Activated naive CD8-positive, alpha-beta T cell treated with anti-CD3 and anti-CD28 coated beads, Interleukin-2, amount 10 ng/mL, durations not matched to agents 7 days and 5 days (primary cell): Measurements from ENCODE around the gene MDN1. TPM values are rescaled to one million over a fixed set of nuclear protein-coding genes. Genes with fewer than 3 reads are reported as not detected.
"Not testable (repeated sequence)": the region's sequence is repeated elsewhere in the genome, so short reads cannot be mapped to it uniquely, and the experiment has no call there.

Experiments used
- ATAC-seq: fragments of 150-1000 bp; cut with Tn5 transposase; one replicate; pipeline ENCODE4 v1.10.0; 2021; ENCODE audit warnings: low read depth, moderate library complexity
- POLR2A ChIA-PET: fragments of 350-600 bp; sonication (Branson Sonifier 250); formaldehyde crosslinking; loops from one replicate; lab custom pipeline; 2021; ENCODE audit warnings: antibody characterized with exemption; lab: Charles Lee
- DNase-seq: peaks from one replicate; pipeline ENCODE4 v3.0.0; 2021
- H3K27ac Mint-ChIP-seq: one replicate; pipeline ENCODE4 v1.8.0; 2022; ENCODE audit warnings: mild to moderate bottlenecking, mixed read lengths
- H3K27me3 Mint-ChIP-seq: one replicate; pipeline ENCODE4 v1.8.0; 2022; ENCODE audit warnings: mild to moderate bottlenecking, moderate library complexity, mixed read lengths
- H3K36me3 Mint-ChIP-seq: one replicate; pipeline ENCODE4 v1.8.0; 2021; ENCODE audit warnings: mild to moderate bottlenecking, mixed read lengths
- H3K4me1 Mint-ChIP-seq: one replicate; pipeline ENCODE4 v1.8.0; 2021; ENCODE audit warnings: mixed read lengths
- H3K4me3 Mint-ChIP-seq: one replicate; pipeline ENCODE4 v1.8.0; 2022; ENCODE audit warnings: mild to moderate bottlenecking, moderate library complexity, mixed read lengths
- H3K9me3 Mint-ChIP-seq: one replicate; pipeline ENCODE4 v1.8.0; 2021; ENCODE audit warnings: mixed read lengths
- total RNA-seq, 2 experiments: library from RNA; stranded (reverse); gene quantifications; one replicate each; pipeline ENCODE4 v1.2.3, GENCODE V29; 2021

Gene MDN1
- total RNA-seq, 2 experiments from 2014 or later = 57.7 to 58.2 TPM

GRCh38 chr6:89799756-89800155 lies 19.8 kb downstream of the MDN1 start:
- no peak for ATAC-seq
- H3K27ac Mint-ChIP-seq = no peak overlapping the region
- POLR2A ChIA-PET = no interaction called here

GRCh38 chr6:89799096-89799495 lies 20.5 kb downstream of the MDN1 start:
- peaks cover 25% of the 10 kb centered on the region for H3K4me1 Mint-ChIP-seq
- H3K4me3 Mint-ChIP-seq = no peak overlapping the region
- no peak overlapping the region for H3K27ac Mint-ChIP-seq
- H3K36me3 Mint-ChIP-seq = peaks cover 34% of the 10 kb centered on the region
- POLR2A ChIA-PET = interaction anchor here (0.9 kb wide), 1 partner anchor 31 kb away, joined by 7 read pairs; the partner anchor contains the start of gene CASP8AP2
- no peaks in the 10 kb centered on the region for H3K27me3 Mint-ChIP-seq
- DNase-seq (no peak), ATAC-seq (no peak)
- no peaks in the 10 kb centered on the region for H3K9me3 Mint-ChIP-seq

More at GRCh38 chr6:89799756-89800155, 19.8 kb downstream of the MDN1 start:
- Mint-ChIP-seq H3K27me3 (no peaks in the 10 kb centered on the region), H3K36me3 (peaks cover 29% of the 10 kb centered on the region), H3K4me3 (no peak overlapping the region), H3K4me1 (peaks cover 18% of the 10 kb centered on the region), H3K9me3 (no peaks in the 10 kb centered on the region)
- no peak for DNase-seq

DNA sequence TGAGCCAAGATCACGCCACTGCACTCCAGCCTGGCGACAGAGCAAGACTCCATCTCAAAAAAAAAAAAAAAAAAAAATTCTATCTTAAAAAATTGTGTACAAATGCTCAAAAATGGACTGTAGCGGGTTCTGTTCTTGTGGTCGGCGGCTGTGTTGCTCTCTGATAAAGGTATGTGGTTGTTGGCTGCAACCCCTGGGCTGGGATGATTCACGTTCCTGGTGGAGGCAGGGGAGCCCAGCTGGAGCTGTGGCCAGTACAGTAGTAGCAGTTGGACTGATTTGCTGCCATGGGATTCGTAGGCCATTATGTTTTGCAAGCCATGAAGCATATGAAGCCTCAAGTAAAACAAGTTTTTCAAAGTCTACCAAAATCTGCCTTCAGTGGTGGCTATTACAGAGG lies 22.3 kb downstream of the MDN1 start:
- Mint-ChIP-seq H3K9me3 (no peaks in the 10 kb centered on the region), H3K4me1 (peaks cover 38% of the 10 kb centered on the region), H3K27ac (no peak overlapping the region), H3K36me3 (peaks cover 44% of the 10 kb centered on the region), H3K27me3 (no peaks in the 10 kb centered on the region), H3K4me3 (no peak overlapping the region)
- POLR2A ChIA-PET = interaction anchor here (1.0 kb wide), 1 partner anchor 22 kb away, joined by 3 read pairs; the partner anchor contains the start of gene MDN1
- DNase-seq (no peak), ATAC-seq (no peak)

- Mint-ChIP-seq H3K36me3 (peaks cover 40% of the 10 kb centered on the region), H3K4me3 (peak overlapping the region; percentile 87), H3K4me1 (peaks cover 33% of the 10 kb centered on the region), H3K27me3 (no peaks in the 10 kb centered on the region), H3K27ac (peak overlapping the region; percentile 98), H3K9me3 (no peaks in the 10 kb centered on the region)
- POLR2A ChIA-PET = interaction anchor here (1.4 to 2.9 kb wide), 2 partner anchors 26 to 35 kb away, joined by 9 to 12 read pairs; partner anchors contain the start of genes CASP8AP2 and MDN1
- peak; percentile 72 for ATAC-seq
- no peak for DNase-seq
Observed at GRCh38 chr6:89794324-89794723, 25.3 kb downstream of the MDN1 start.

GRCh38 chr6:89793586-89793985 lies 26.0 kb downstream of the MDN1 start:
- peak overlapping the region; percentile 98 for H3K27ac Mint-ChIP-seq
- no peak for DNase-seq
- H3K9me3 Mint-ChIP-seq = no peaks in the 10 kb centered on the region
- peaks cover 44% of the 10 kb centered on the region for H3K36me3 Mint-ChIP-seq
- H3K4me3 Mint-ChIP-seq = peak overlapping the region; percentile 87
- no peaks in the 10 kb centered on the region for H3K27me3 Mint-ChIP-seq
- ATAC-seq = no peak
- peaks cover 33% of the 10 kb centered on the region for H3K4me1 Mint-ChIP-seq
- POLR2A ChIA-PET = interaction anchor here (1.4 to 2.9 kb wide), 3 partner anchors 26 to 36 kb away, joined by 8 to 12 read pairs (median 9); partner anchors contain the start of genes CASP8AP2 and MDN1

GRCh38 chr6:89792881-89793280 lies 26.7 kb downstream of the MDN1 start:
- Mint-ChIP-seq H3K36me3 (peaks cover 45% of the 10 kb centered on the region), H3K27ac (peak overlapping the region; percentile 98), H3K4me3 (peak overlapping the region; percentile 87), H3K9me3 (no peaks in the 10 kb centered on the region), H3K4me1 (peaks cover 33% of the 10 kb centered on the region), H3K27me3 (no peaks in the 10 kb centered on the region)
- DNase-seq (no peak), ATAC-seq (peak; percentile 75)
- POLR2A ChIA-PET = interaction anchor here (0.8 to 2.9 kb wide), 3 partner anchors 27 to 713 kb away, joined by 3 to 12 read pairs (median 8); partner anchors contain the start of genes CASP8AP2, MDN1 and PNRC1

DNA sequence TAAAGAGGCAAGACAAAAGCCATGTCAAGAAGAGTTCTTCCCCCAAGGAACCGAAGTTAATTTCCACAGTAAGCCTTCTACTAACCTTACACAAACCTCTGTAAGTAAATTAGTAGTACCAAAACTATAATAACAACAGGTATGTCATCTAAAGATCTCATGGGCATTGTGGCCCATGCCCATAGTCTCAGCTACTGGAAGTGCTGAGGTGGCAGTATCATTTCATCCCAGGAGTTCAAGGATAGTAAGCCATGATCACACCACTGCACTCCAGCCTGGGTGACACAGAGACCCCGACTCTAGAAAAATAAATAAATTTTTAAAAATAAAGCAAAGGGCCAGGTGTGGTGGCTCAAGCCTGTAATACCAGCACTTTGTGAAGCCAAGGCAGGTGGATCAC lies 29.2 kb downstream of the MDN1 start:
- H3K4me1 Mint-ChIP-seq = peaks cover 28% of the 10 kb centered on the region
- no peaks in the 10 kb centered on the region for H3K27me3 Mint-ChIP-seq
- POLR2A ChIA-PET = no interaction called here
- no peak overlapping the region for H3K4me3 Mint-ChIP-seq
- DNase-seq = no peak
- no peak for ATAC-seq
- H3K27ac Mint-ChIP-seq = no peak overlapping the region
- peaks cover 40% of the 10 kb centered on the region for H3K36me3 Mint-ChIP-seq
- H3K9me3 Mint-ChIP-seq = no peaks in the 10 kb centered on the region

- Mint-ChIP-seq H3K36me3 (peaks cover 39% of the 10 kb centered on the region), H3K4me3 (no peak overlapping the region), H3K27ac (no peak overlapping the region), H3K27me3 (no peaks in the 10 kb centered on the region), H3K9me3 (no peaks in the 10 kb centered on the region), H3K4me1 (peaks cover 24% of the 10 kb centered on the region)
- ATAC-seq = no peak
- no peak for DNase-seq
- POLR2A ChIA-PET = no interaction called here
Observed at GRCh38 chr6:89789980-89790379, 29.6 kb downstream of the MDN1 start.

DNA sequence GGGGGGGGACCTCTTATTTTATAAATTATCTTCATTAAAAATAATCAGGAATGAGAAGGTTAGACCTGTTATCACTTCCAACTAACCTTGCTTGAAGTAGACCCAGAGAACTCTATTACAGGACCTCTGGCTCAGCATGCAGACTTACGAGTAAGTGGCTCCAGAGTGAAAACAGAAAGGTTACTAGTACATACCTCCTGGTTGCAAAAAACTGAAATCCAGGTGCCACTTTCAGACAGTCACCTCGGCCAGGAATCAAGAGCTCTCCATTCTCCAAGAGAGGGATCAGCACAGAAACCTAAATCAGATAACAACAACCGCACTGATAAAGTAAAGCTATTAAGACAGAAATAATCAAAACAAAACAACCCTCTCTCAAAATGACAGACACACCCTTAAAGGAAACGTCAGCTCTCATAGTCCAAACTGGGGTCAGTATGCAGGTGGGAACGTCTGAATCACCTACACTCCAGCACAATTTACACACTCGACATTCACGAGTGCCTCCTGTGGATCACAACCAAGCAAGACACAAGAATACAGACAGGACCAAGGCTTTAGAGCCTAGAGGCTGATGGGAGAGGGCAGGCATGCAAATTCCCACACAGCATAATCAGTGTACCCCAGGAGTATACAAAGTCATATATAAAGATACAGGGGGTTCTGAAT lies 31.8 kb downstream of the MDN1 start:
- no peak overlapping the region for H3K27ac Mint-ChIP-seq
- no peaks in the 10 kb centered on the region for H3K9me3 Mint-ChIP-seq
- no peaks in the 10 kb centered on the region for H3K27me3 Mint-ChIP-seq
- peaks cover 42% of the 10 kb centered on the region for H3K36me3 Mint-ChIP-seq
- peaks cover 3% of the 10 kb centered on the region for H3K4me1 Mint-ChIP-seq
- ATAC-seq (no peak), DNase-seq (no peak)
- POLR2A ChIA-PET = interaction anchor here (0.7 kb wide), 1 partner anchor 13 kb away, joined by 3 read pairs; no protein-coding TSS in a partner anchor
- no peak overlapping the region for H3K4me3 Mint-ChIP-seq

GRCh38 chr6:89786970-89787369 lies 32.6 kb downstream of the MDN1 start:
- Mint-ChIP-seq H3K27me3 (no peaks in the 10 kb centered on the region), H3K4me3 (no peak overlapping the region), H3K27ac (no peak overlapping the region), H3K36me3 (peaks cover 40% of the 10 kb centered on the region), H3K9me3 (no peaks in the 10 kb centered on the region), H3K4me1 (peaks cover 2% of the 10 kb centered on the region)
- no peak for DNase-seq
- ATAC-seq = no peak
- POLR2A ChIA-PET = interaction anchor here (0.7 kb wide), 1 partner anchor 12 kb away, joined by 3 read pairs; no protein-coding TSS in a partner anchor

DNA sequence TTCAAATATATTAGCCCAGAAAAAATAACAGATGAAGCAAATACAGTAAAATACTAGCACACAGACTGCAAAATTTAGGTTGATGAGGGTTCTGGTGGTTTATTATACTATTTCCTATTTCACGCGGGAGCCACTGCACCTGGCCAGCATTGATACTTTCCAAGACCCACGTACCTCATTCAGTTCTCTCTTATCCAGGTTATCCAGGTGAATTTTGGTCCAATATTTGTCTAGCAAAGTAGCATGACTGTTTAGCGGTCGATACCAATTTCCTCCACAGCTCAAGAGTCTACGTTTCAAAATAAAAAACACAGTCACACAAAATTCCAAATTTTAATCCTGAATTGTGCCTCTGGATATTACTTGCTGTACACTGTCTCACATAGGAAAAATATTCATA lies 34.8 kb downstream of the MDN1 start:
- Mint-ChIP-seq H3K9me3 (no peaks in the 10 kb centered on the region), H3K4me3 (no peak overlapping the region), H3K27ac (no peak overlapping the region), H3K27me3 (no peaks in the 10 kb centered on the region), H3K36me3 (peaks cover 49% of the 10 kb centered on the region), H3K4me1 (no peaks in the 10 kb centered on the region)
- DNase-seq = no peak
- no peak for ATAC-seq
- POLR2A ChIA-PET = no interaction called here

- H3K4me1 Mint-ChIP-seq, H3K27me3 Mint-ChIP-seq, POLR2A ChIA-PET, ATAC-seq, H3K27ac Mint-ChIP-seq, H3K9me3 Mint-ChIP-seq, DNase-seq, H3K4me3 Mint-ChIP-seq: not testable (repeated sequence)
- peaks cover 51% of the 10 kb centered on the region for H3K36me3 Mint-ChIP-seq
Observed at GRCh38 chr6:89783293-89783692, 36.3 kb downstream of the MDN1 start.

DNA sequence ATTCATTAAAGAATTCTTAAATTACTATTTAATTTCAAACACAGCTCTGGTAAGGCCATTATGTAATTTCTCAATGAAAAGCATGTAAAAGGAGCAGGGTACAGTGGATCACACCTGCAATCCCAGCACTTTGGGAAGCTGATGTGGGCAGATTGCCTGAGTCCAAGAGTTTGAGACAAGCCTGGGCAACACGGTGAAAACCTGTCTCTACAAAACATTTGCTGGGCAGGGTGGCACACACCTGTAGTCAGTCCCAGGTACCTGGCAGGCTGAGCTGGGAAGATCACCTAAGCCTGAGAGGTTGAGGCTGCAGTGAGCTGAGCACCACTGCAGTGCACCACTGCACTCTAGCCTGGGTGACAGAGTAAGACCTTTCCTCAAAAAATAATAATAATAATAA lies 37.4 kb downstream of the MDN1 start:
- Mint-ChIP-seq H3K27ac (no peak overlapping the region), H3K27me3 (no peaks in the 10 kb centered on the region), H3K4me3 (no peak overlapping the region), H3K4me1 (no peaks in the 10 kb centered on the region), H3K36me3 (peaks cover 55% of the 10 kb centered on the region), H3K9me3 (no peaks in the 10 kb centered on the region)
- no peak for ATAC-seq
- POLR2A ChIA-PET = no interaction called here
- no peak for DNase-seq
